HFF-Myc (cell line): ENCODE measurements around the gene INHBC.

Experiments
- DNase-seq: peaks from one replicate; pipeline ENCODE4 v3.0.0-alpha.2; 2011; ENCODE audit warnings: low read depth; ENCODE audit errors: extremely low read depth
- H3K4me3 ChIP-seq: replicated peaks from 2 replicates; pipeline ENCODE4 v1.5.1; 2011; ENCODE audit warnings: low read depth, mild to moderate bottlenecking, control low read depth, low read length
- CTCF ChIP-seq: IDR thresholded peaks from 2 replicates; pipeline ENCODE4 v1.5.1; 2012; ENCODE audit warnings: mild to moderate bottlenecking, low read depth, low read length, control low read depth; ENCODE audit errors: missing control alignments

Gene INHBC

GRCh38 chr12:57473392-57473791, 38.8 kb downstream of the INHBC start:
- no peak overlapping the region for H3K4me3 ChIP-seq
- no peak for TF ChIP-seq CTCF
- no peak for DNase-seq

- no peak overlapping the region for H3K4me3 ChIP-seq
- no peak for DNase-seq
- TF ChIP-seq CTCF = no peak
These were observed 39.3 kb downstream of the INHBC start for GRCh38 chr12:57473886-57474285.

- DNase-seq = no peak
- no peak overlapping the region for H3K4me3 ChIP-seq
- TF ChIP-seq CTCF = no peak
These were observed 39.8 kb downstream of the INHBC start for GRCh38 chr12:57474430-57474829.

GRCh38 chr12:57474862-57475261, 40.3 kb downstream of the INHBC start:
- TF ChIP-seq CTCF = no peak
- DNase-seq = no peak
- H3K4me3 ChIP-seq = no peak overlapping the region; the same call in 1 of the 2 replicates

GRCh38 chr12:57475271-57476161, 40.9 kb downstream of the INHBC start:
- TF ChIP-seq CTCF = no peak
- DNase-seq = no peak
- H3K4me3 ChIP-seq = peak overlapping the region; percentile 34

- no peak for DNase-seq
- H3K4me3 ChIP-seq = peak overlapping the region; percentile 34
- TF ChIP-seq CTCF = peak; percentile 27
These were observed 41.8 kb downstream of the INHBC start for GRCh38 chr12:57476162-57476992.
